ENCODE measurements around the gene CAMK4. TPM values are rescaled to one million over a fixed set of nuclear protein-coding genes. Genes with fewer than 3 reads are reported as not detected.

Gene CAMK4
- total and polyA plus RNA-seq, 9 donors: 0.36 to 5.0 (median 1.4) TPM

- no peak overlapping the region for H3K4me3 ChIP-seq
- H3K27ac ChIP-seq: no peak overlapping the region
- no peaks in the 10 kb centered on the region for H3K36me3 ChIP-seq
- no peak for DNase-seq
- 95 to 100% (median 98%) methylated on average over 2 of the region's 2 CpGs for WGBS, 3 donors
- H3K9me3 ChIP-seq: no peaks in the 10 kb centered on the region
- no peaks in the 10 kb centered on the region for H3K27me3 ChIP-seq
- no peaks in the 10 kb centered on the region for H3K4me1 ChIP-seq (ENCODE audit: insufficient read depth)
- no peak for TF ChIP-seq CTCF (IDR thresholded peaks at IDR 0.05)
- TF ChIP-seq POLR2A (IDR thresholded peaks at IDR 0.05): no peak
- no peak for TF ChIP-seq EP300 (IDR thresholded peaks at IDR 0.05)
- intact Hi-C loops (cut with DNase I): no loop called here
Observed at GRCh38 chr5:111494355-111494999, 270.3 kb downstream of the CAMK4 start.

GRCh38 chr5:111495159-111495558 is 271.0 kb downstream of the CAMK4 start:
- TF ChIP-seq EP300 (IDR thresholded peaks at IDR 0.05) (no peak), CTCF (IDR thresholded peaks at IDR 0.05) (no peak)
- no peak overlapping the region for H3K4me3 ChIP-seq
- WGBS, 3 donors: 63 to 82% (median 68%) methylated on average over 1 of the region's 1 CpG
- no peaks in the 10 kb centered on the region for H3K4me1 ChIP-seq (ENCODE audit: insufficient read depth)
- H3K27ac ChIP-seq: no peak overlapping the region
- no peaks in the 10 kb centered on the region for H3K9me3 ChIP-seq
- intact Hi-C loops (cut with DNase I): no loop called here
- no peaks in the 10 kb centered on the region for H3K27me3 ChIP-seq
- H3K36me3 ChIP-seq: no peaks in the 10 kb centered on the region
- DNase-seq: no peak

GRCh38 chr5:111498346-111498745 is 274.2 kb downstream of the CAMK4 start:
- WGBS, 3 donors: 55 to 75% (median 55%) methylated on average over 1 of the region's 1 CpG
- no peak overlapping the region for H3K27ac ChIP-seq
- no peaks in the 10 kb centered on the region for H3K36me3 ChIP-seq
- intact Hi-C loops (cut with DNase I): no loop called here
- no peak for DNase-seq
- no peaks in the 10 kb centered on the region for H3K9me3 ChIP-seq
- no peaks in the 10 kb centered on the region for H3K4me1 ChIP-seq (ENCODE audit: insufficient read depth)
- TF ChIP-seq EP300 (IDR thresholded peaks at IDR 0.05) (no peak), POLR2A (IDR thresholded peaks at IDR 0.05) (no peak), CTCF (IDR thresholded peaks at IDR 0.05) (no peak)
- H3K27me3 ChIP-seq: no peaks in the 10 kb centered on the region
- H3K4me3 ChIP-seq: no peak overlapping the region

- Histone ChIP-seq H3K9me3 (no peaks in the 10 kb centered on the region), H3K27me3 (no peaks in the 10 kb centered on the region), H3K4me3 (no peak overlapping the region), H3K4me1 (ENCODE audit: insufficient read depth) (no peaks in the 10 kb centered on the region), H3K36me3 (no peaks in the 10 kb centered on the region), H3K27ac (no peak overlapping the region)
- intact Hi-C loops (cut with DNase I): no loop called here
- no peak for DNase-seq
- no peak for TF ChIP-seq EP300 (IDR thresholded peaks at IDR 0.05)
- TF ChIP-seq CTCF (IDR thresholded peaks at IDR 0.05): no peak
Observed at GRCh38 chr5:111502956-111503355, 278.8 kb downstream of the CAMK4 start.
